Measurements from ENCODE around the gene SFMBT2.

SFMBT2 gene

DNA sequence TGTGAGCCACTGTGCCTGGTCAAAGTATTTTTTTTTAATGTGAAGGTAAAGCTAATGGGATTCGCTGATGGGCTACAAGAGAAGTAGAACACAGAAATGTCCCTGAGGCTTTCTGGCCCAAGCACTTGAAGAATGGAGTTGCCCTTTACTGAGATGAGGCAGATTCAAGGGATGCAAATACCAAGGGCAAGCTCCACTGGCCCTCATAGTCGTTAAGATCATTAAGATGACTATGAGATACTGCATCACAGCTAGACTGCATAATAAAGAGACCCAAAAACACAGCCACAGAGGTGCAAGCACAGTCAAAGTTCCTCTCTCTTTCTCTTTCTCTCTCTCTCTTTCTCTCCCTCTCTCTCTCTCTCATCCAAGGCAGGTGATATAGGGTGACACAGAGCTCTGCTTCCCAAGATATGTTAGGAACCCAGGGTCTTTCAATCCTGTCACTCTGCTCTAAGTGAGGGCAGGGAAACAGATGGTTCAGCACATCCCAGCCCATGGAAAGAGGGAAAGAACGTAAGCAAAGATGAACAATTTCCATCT is 117.4 kb downstream of the SFMBT2 start:
- DNase-seq: no peak

DNA sequence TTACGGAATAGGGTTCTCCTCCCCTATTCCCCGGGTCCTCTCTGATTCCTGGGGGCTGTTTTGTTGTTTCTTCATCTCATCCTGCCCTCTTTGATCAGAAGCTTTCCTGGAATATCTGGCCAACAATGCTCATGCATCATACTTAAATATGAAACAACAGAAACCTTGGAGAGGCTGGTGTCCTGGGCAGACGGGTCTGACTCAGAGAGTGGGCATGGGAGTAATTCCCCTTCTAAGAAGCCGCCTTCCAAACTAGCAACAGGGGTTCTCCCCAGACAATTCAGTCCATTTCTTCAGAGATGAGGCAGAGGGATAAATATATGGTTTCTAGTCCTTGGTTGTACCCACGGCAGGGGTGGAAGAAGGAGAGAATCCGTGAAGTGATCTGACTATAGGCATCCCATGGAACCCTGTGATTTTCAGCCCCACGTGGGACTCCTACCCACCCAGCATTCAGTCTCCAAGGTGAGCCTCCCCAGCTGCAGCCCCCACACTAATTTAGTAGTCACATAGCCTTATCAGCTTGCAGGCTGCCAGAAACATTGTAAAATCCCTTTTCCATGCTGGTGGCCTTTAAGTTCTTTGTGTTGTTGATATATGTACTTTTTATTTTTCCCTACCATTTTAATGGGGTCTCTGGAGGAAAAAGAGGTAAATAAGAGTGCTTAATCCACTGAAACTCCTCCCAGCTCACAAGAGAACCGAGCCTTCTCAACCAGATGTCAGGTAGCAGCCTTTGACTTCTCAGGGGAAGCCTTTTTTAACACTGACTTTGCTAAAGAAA is 119.2 kb downstream of the SFMBT2 start:
- no peak for DNase-seq

DNA sequence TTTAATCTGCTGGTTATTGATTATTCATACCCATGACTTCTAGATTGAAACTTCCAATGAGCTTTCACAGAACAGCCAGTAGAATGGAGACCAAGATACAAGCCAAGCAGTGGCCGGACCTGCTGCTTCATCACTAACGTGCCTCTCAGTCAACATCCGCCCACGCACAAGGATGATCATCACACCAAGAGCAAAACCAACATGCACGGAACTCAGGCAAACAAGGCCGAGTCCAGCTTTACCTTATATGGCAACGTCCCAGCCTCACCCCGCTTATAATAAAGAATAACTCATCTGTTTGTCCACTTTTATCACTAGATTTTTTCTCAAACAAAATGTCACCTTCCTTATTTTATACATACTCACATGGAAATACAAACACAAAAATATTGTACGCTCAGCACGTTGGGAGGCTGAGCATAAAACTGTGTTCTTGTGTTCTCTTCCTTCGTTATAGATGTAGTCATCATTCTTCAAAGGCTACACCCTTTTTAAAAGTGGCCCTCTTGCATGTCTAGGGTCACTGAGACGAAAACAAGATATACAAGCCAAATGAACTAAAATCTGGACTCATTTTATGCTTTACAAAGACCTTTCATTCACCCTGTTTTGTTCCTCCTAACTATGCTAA is 122.7 kb downstream of the SFMBT2 start:
- DNase-seq: no peak

DNA sequence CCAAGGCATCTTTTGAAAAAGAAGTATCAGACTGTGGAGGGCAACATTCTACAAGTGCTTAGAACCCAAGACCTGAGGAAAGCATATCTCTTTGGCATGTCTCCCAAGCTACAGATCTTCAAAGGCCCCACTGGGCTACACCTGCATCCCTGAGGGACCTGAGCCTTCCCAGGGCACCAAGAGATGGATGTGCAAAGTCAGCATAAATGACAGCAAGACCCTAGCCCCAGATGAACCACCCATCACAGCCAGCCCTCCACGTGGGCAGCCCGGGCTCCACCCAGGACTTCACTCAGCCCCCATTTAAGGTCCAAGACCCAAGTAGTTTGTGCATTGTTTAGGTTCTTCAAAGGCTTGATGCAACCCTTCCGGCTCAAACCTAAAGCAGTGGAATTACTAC is 123.5 kb downstream of the SFMBT2 start:
- no peak for DNase-seq

DNA sequence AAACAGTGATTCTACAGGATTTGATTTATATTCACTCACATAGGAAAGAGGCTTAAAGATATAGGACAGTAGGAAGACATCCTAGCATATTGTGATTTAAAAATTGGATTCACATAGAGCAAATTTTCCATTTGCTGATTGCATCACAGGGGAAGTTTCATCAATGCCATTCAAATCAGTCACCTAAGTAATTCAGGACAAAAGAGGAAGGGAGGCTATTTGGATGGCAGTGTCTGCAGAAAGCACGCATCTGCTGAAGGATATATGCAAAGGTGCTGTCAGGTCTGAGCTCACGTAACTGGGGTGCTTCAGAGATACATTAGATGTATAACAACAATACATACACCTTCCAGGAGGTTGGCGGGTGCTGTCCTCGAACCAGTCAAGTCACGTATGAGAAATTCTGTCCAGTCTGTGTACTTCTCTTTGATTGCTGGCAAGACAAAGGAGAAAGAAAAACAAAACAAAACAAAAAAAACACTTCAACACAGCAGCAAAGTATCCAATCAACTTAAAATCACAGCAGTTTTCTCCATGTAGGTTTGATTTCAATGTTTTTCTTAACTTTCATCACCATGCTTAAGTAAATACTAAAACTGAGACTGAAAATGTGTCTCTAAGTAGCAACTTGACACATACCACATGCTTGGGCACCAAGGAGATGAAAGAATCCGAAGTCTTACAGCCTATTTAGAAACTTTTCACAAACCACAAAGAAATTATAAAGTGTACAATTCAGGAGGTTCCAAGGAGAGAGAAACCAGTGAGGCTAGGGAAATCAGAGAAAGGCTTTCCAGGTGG is 125.1 kb downstream of the SFMBT2 start:
- no peak for DNase-seq

DNA sequence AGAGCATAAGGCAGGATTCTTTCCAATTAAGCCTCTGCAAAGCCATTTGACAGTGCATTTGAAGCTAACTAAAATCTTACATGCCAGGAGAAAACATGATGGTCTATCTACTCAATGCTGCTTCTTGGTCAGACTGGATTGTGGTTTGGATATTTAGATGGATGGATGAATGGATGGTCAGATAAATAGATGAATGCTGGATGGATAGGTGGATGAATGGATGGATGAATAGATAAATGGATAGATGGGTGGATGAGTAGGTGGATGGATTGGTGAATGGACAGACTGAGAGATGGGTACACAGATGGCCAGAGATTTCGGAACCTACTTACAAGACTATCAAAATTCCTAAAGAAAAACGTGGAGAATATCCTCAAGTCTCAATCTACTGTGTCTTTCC is 127.6 kb downstream of the SFMBT2 start:
- DNase-seq: no peak

DNA sequence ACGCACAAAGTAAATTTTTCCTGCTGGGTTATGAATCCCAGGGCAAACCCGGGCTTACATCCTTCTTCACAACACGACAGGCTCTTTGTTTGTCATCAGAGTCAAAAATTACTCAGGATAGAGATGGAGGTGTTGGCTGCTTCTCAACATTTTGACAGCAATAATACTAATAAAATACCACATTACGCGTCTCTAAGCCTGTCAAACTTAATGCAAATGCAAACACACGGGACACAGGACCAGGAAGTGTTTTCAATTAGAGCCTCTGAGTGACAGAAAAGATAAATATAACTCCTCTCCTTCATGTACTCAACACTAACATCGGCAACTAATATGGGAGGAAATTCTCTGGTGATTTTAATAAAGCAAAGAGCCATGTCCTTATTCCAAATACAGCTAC is 128.4 kb downstream of the SFMBT2 start:
- no peak for DNase-seq

DNA sequence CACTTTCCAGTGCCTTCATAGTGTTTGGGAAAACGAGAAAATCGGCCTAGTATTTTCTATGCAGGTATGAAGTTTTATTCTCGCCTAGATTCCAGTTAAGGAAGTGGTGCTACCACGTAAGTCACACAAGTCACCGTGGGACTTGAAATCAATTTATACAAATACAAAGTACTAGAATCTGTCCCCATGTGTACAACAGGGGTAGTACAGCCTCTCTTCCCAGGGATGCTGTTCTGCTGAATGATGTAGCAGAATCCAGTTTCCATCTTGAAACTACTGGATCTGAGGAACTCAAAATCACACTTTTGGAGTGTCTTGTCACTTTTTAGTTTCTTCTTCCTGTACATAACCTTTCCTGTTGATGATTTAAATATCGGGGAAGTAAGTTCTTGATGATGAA is 129.4 kb downstream of the SFMBT2 start:
- no peak for DNase-seq

DNA sequence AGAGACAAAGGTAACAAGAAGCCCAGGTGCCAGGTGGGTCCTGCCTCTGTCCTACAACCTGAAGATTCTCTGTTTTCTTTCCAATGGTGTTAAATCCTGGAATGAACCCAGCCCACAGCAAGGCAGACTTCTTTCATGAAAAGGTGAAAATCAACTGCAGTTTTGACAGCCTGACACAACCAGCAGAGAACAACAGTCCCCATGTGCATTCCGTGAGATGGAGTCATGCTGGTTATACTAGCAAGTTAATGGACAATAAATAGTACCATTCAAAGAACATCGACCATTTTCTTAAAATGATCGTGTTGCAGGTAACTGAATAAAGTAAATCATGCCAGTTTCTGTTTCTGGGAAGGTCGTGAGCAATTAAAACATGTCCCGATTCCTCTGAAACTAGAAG is 131.5 kb downstream of the SFMBT2 start:
- no peak for DNase-seq

DNA sequence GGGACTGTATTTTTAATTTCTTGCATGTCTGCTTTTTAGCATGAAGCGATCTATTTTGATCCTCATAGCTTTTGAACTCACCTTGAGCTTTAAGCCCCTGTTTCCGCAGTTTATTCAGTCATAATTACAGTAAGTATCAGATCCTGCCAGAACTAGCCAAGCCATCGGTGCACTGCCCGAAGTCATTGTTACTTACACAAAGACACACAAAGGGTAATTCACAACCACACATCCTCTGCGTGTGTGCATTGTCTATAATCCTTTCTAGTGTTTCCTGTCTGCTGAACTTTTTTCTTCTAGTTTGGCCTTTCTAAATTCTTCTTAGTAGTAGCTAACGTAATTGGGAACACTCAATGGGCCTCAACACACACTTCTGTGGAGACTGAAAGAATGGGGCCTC is 133.0 kb downstream of the SFMBT2 start:
- no peak for DNase-seq

DNA sequence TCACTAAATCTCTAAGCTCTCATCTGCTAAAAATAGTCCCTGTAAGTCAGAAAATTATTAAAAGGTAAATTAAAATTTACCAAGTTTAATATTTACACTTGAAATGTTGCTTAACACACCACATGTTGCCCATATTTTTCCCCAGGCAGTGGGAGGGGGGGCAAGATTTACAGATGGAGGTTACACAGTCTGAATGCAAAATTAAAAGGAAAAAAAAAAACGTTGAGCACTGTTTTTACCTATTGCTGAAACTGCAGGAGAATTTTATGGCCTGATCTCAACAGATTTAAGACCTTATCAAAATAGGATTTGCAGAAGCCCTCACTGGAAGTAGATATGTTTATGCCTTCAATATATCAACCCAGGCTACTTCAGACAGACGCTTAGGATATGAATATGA is 133.4 kb downstream of the SFMBT2 start:
- no peak for DNase-seq

DNA sequence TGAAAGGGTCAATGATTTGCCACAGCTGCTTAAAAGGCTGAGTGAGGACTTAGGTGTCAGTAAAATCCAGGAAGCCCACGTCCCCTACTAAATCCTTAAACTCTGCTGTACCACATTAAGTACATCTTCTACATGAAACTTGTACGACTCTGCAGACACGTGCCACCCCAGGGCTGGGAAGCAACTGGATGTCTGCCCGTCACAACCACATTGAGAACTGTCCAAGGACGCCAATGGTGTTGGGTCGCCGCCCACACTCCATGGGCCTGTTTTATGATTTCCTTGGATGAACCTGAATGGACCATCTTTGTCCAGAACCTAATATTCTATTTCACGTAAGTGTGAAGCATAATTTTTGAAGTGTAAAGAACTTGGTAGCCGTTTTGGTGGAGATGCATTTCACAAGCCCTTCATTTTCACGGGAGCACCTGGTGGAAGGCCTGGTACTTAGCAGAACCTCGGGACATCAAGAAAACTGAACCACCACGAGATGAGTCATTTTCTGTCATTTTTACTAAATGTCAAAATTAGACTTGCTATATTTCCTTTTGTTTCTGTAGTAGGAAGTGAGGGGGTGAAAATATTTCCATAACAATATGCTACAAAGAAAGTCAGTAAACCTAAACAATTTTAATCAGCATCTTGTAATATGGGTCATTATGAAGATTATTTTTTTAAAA is 134.9 kb downstream of the SFMBT2 start:
- DNase-seq: peak; percentile 28

DNA sequence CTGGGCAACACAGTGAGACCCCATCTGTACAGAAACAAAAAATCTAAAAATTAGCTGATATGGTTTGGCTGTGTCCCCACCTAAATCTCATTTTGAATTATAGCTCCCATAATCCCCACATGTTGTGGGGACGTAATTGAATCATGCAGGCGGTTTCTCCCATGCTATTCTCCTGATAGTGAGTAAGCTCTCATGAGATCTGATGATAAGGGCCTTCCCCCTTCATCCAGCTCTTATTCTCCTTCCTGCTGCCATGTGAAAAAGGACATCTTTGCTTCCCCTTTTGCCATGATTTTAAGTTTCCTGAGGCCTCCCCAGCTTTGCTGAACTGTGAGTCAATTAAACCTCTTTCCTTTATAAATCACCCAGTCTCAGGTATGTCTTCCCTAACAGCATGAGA is 136.5 kb downstream of the SFMBT2 start:
- no peak for DNase-seq

DNA sequence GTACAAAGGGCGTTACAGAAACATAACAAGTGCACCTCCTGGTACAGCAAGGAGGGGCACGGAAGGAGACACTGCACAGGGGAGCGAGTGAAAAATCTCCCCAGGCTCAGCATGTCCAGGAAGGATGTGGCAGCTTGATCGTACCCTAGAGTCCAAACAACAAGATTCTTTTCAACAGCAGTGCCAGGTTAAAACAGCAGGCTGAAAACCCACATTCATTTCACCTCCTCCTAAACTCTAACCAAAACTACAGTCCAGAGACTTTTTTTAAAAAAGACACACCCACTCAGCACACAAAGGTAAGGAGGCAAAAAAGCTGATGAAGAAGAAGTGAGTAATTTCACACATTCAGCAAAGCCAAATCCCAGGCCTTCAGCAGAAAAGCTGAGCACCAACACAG is 138.8 kb downstream of the SFMBT2 start:
- peak; percentile 60 for DNase-seq

DNA sequence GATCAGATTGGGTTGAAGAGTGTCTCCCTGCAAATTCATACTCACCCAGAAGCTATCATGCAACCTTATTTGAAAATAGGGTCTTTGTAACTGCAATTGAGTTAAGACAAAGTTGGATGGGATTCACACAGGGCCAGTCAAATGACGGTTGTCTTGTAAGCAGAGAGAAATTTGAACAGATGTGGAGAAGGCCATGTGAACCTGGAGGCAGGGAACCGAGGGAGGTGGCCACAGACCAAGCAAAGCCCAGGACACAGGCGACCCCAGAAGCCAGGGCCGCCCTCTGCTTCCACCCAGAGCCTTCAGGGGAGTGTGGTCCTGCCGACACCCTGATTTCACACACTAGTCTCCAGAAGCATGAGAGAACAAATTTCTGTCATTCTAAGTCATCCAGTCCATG is 140.8 kb downstream of the SFMBT2 start:
- DNase-seq: no peak

DNA sequence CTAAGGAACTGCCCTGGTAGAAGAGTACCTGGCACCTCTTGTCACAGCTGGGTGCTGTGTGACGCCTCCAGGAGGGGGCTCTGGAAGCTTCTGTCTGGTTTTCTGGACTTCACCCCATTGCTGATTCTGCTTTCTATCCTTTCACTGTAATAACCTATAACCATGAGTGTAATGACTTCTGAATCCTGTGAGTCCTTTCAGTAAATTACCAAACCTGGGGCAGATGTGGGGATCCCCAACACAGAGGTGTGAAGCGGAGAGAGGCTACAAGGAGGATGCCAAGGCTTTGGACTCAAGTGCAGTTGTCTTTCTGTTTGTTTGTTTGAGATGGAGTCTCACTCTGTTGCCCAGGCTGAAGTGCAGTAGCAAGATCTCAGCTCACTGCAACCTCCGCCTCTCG is 143.7 kb downstream of the SFMBT2 start:
- DNase-seq: no peak

DNA sequence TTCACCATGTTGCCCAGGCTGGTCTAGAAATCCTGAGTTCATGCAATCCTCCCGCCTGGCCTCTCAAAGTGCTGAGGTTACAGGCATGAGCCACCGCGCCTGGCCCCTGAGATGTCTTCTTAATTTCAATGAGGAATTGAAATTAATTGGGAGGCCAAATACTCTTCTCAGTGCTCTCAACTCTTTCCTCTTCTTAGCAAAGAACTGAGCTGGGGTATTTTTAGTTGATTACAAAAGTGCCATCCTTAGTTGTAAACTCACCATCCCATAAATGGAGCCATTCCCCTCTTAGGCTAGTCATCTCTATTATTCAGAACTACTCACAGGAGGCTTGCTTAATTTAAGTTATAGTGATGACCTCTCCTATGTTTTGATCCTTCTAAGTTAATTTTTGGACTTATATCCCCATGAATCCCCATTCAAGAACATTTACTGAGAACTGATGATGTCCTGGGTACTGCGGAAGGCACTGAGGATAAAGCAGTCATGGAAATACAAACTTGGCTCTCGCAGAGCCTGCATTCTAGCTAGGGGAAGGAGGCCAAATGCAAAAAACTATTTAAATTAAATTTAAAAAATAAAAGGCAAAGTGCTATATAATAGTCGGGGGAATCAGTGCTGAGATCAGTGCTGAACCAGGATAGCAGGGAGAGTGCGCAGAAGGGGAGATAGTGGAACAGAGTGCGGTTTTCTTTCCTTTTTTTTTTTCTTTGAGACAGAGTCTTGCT is 145.3 kb downstream of the SFMBT2 start:
- DNase-seq: no peak

DNA sequence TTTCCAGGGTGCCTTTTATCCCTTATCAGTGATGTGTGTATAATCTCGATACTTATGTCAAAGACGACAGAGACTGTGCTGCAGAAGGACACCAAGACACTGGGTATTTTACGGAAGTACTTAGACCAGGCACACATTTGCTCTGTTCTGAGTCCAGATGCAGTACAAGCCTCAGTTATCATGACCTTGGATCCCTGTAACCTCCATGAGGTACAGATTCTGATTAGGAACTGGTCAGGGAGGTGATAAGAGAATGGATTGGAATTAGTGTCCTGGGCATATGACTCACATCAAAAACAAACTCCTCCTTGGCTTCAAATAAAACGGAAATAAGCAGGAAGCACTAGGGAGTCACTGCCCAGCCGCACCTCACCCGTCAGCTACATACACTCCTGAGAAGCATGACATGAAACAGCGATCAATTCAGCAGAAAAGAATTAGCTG is 146.5 kb downstream of the SFMBT2 start:
- DNase-seq: no peak

DNA sequence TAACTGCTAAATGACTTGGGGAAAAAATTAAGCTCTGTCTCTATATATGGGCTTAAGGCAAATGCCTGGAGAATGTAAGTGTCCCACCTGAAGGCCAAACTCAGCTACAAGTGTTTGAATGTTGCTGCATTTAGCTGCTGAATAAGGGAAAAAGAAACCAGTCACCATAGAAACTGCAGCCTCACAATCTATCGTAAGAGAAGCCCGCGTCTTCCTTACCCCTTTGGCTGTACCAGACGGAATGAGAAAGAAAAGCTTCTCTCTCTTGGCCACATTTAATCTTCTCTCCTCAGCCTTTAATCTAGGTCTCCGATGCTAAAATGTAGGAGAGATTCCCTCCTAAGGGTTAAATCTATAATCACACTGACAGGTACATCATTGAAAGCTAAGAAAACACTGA is 147.2 kb downstream of the SFMBT2 start:
- no peak for DNase-seq

DNA sequence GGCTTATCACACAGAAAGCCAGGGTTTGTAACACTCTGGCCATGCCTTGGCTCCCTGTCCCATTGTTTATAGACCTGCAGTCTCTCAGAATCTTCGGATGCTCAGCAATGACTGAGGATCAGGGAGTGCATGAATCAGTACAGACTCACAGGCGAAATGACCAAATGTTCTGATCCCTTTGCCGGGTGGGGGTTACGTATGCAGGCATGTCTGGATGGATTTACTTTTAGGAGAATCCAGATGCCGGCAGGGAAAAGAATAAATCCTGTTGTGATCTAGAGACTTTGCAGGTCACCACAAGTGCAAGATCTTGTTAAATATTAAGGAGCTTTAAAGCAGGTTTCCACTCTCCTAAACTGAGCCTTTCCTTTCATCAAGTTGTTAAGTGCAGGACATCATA is 149.5 kb downstream of the SFMBT2 start:
- no peak for DNase-seq

DNA sequence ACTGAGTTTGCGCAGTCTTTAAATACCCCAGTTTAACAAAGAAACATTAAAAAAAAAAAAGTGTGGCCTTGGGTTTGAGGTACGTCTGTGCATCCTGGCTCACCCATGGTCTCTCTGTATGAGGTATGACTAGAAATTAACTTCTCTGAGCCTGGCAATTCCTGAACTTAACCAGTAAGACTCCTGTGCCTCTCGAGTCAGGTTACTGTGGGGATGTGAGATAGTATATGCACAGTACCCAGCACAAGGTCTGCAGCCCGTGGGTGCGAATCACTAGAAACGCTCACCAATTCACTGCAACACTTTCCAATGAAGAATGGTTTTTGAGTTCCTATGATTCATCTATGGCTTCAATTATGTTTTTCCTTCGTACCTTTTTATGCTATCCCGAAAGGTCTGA is 149.9 kb downstream of the SFMBT2 start:
- DNase-seq: no peak

DNA sequence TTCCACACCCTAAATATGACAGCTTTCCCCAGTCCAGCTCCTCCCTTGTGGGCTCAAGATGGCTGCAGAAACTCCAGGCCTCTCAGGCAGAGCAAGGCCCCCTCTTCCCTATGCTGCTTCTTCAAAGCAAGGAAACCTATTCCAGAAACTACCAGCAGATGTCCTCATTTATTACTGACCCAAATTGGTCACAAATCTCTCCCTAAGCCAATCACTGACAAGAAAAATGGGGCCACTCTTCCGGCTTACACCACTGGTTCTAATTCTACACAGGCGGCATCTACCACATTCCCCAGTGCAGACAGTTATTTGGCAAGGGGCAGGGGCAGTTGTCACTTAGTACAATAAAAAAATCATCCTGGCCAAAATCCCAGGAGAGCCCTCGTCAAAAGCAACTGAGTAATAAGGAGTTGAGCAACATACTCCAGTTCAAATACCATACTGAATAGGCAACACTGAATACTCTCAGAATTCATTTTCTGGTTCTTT is 150.4 kb downstream of the SFMBT2 start:
- DNase-seq: peak; percentile 25

Measured in CD4-positive, alpha-beta T cell treated with Interleukin-6 for 4 hours (primary cell).